Astrocyte (in vitro differentiated cells and primary cell): ENCODE data around the gene XKR8. TPM values are rescaled to one million over a fixed set of nuclear protein-coding genes. Genes with fewer than 3 reads are reported as not detected.

Experiments
- DNase-seq: peaks from one replicate; pipeline ENCODE4 v3.0.0-alpha.2; 2010; ENCODE audit warnings: low read depth
- FAIRE-seq: peaks from 2 replicates; lab custom pipeline; 2011; peaks lifted over from hg19 to GRCh38; lab: Jason Lieb, UNC
- H2AFZ ChIP-seq: 2 replicates; pipeline ENCODE4 v1.6.0; 2012; ENCODE audit warnings: low read depth, low read length, inconsistent platforms
- H3K27ac ChIP-seq: 2 replicates; pipeline ENCODE4 v1.5.1; 2011; ENCODE audit warnings: low read depth, low read length, inconsistent platforms
- H3K27me3 ChIP-seq: 2 replicates; pipeline ENCODE4 v1.6.0; 2011; ENCODE audit warnings: low read length, inconsistent platforms; ENCODE audit not compliant: insufficient read depth
- H3K36me3 ChIP-seq: 2 replicates; pipeline ENCODE4 v1.5.1; 2011; ENCODE audit warnings: low read length, inconsistent platforms; ENCODE audit not compliant: insufficient read depth
- H3K4me1 ChIP-seq: 2 replicates; pipeline ENCODE4 v1.5.1; 2011; ENCODE audit warnings: low read length, inconsistent platforms; ENCODE audit not compliant: insufficient read depth
- H3K4me2 ChIP-seq: 2 replicates; pipeline ENCODE4 v1.6.0; 2012; ENCODE audit warnings: low read length, inconsistent platforms
- H3K4me3 ChIP-seq: 2 replicates; pipeline ENCODE4 v1.5.1; 2011; ENCODE audit warnings: low read depth, mild to moderate bottlenecking, low read length, inconsistent platforms; ENCODE audit not compliant: insufficient read depth
- H3K79me2 ChIP-seq: 2 replicates; pipeline ENCODE4 v1.6.0; 2012; ENCODE audit warnings: mild to moderate bottlenecking, low read length, inconsistent platforms; ENCODE audit not compliant: insufficient read depth
- H3K9ac ChIP-seq: 2 replicates; pipeline ENCODE4 v1.6.0; 2012; ENCODE audit warnings: mild to moderate bottlenecking, low read length, inconsistent platforms
- H3K9me3 ChIP-seq: 2 replicates; pipeline ENCODE4 v1.5.1; 2012; ENCODE audit warnings: low read depth, mild to moderate bottlenecking, low read length, inconsistent platforms; ENCODE audit not compliant: insufficient read depth
- H4K20me1 ChIP-seq: 2 replicates; pipeline ENCODE4 v1.6.0; 2012; ENCODE audit warnings: low read length, inconsistent platforms; ENCODE audit not compliant: insufficient read depth
- H3K27ac Mint-ChIP-seq: one replicate; pipeline ENCODE4 v1.8.0; 2021; ENCODE audit warnings: mild to moderate bottlenecking, mixed read lengths; ENCODE audit not compliant: unreplicated experiment
- H3K27me3 Mint-ChIP-seq: one replicate; pipeline ENCODE4 v1.8.0; 2021; ENCODE audit warnings: low read depth, mixed read lengths; ENCODE audit not compliant: unreplicated experiment
- H3K36me3 Mint-ChIP-seq: one replicate; pipeline ENCODE4 v1.8.0; 2021; ENCODE audit warnings: low read depth, mixed read lengths; ENCODE audit not compliant: unreplicated experiment
- H3K4me1 Mint-ChIP-seq: one replicate; pipeline ENCODE4 v1.8.0; 2021; ENCODE audit warnings: low read depth, mixed read lengths; ENCODE audit not compliant: unreplicated experiment
- H3K4me3 Mint-ChIP-seq: one replicate; pipeline ENCODE4 v1.8.0; 2021; ENCODE audit warnings: mild to moderate bottlenecking, moderate library complexity, mixed read lengths; ENCODE audit not compliant: unreplicated experiment
- H3K9me3 Mint-ChIP-seq: one replicate; pipeline ENCODE4 v1.8.0; 2021; ENCODE audit warnings: mild to moderate bottlenecking, mixed read lengths; ENCODE audit not compliant: unreplicated experiment
- CTCF ChIP-seq: IDR thresholded peaks from 2 replicates; pipeline ENCODE4 v1.5.1; 2011; ENCODE audit warnings: low read depth, mild to moderate bottlenecking, inconsistent platforms, low read length, moderate library complexity; ENCODE audit not compliant: insufficient read depth
- EZH2 ChIP-seq: IDR thresholded peaks from 2 replicates; pipeline ENCODE4 v1.6.1; 2012; ENCODE audit warnings: mild to moderate bottlenecking, low read length, inconsistent platforms; ENCODE audit not compliant: insufficient read depth
- total RNA-seq: library from RNA; stranded (reverse); gene quantifications from 2 replicates; pipeline ENCODE4 v1.2.1, GENCODE V29; 2021

Gene XKR8
- total RNA-seq, 1 donor from 2014 or later: 11.3 TPM

- Mint-ChIP-seq H3K4me3 (peak overlapping the region; percentile 40), H3K4me1 (peaks cover 50% of the 10 kb centered on the region), H3K36me3 (peaks cover 19% of the 10 kb centered on the region), H3K27me3 (no peaks in the 10 kb centered on the region), H3K9me3 (no peaks in the 10 kb centered on the region), H3K27ac (peak overlapping the region; percentile 84)
- Histone ChIP-seq H3K9ac (no peak overlapping the region), H3K4me2 (no peak overlapping the region), H3K79me2 (no peaks in the 10 kb centered on the region), H3K27me3 (no peaks in the 10 kb centered on the region), H3K4me3 (no peak overlapping the region), H3K36me3 (no peaks in the 10 kb centered on the region), H3K27ac (no peak overlapping the region), H4K20me1 (no peaks in the 10 kb centered on the region), H3K9me3 (no peaks in the 10 kb centered on the region), H3K4me1 (peaks cover 29% of the 10 kb centered on the region), H2AFZ (no peak overlapping the region)
- no peak for TF ChIP-seq EZH2
- no peak for TF ChIP-seq CTCF
- DNase-seq: no peak
- FAIRE-seq: no peak
Measured at GRCh38 chr1:27967106-27967883, 7.5 kb downstream of the XKR8 start.

- no peaks in the 10 kb centered on the region for H3K36me3 ChIP-seq
- H3K9me3 ChIP-seq: no peaks in the 10 kb centered on the region
- Mint-ChIP-seq H3K4me1 (peaks cover 52% of the 10 kb centered on the region), H3K4me3 (peak overlapping the region; percentile 40), H3K27ac (peak overlapping the region; percentile 84), H3K36me3 (peaks cover 15% of the 10 kb centered on the region), H3K9me3 (no peaks in the 10 kb centered on the region), H3K27me3 (no peaks in the 10 kb centered on the region)
- peaks cover 29% of the 10 kb centered on the region for H3K4me1 ChIP-seq
- FAIRE-seq: no peak
- no peak overlapping the region for H3K9ac ChIP-seq
- H2AFZ ChIP-seq: no peak overlapping the region
- no peak for DNase-seq
- H3K79me2 ChIP-seq: no peaks in the 10 kb centered on the region
- no peak overlapping the region for H3K4me3 ChIP-seq
- H3K4me2 ChIP-seq: no peak overlapping the region
- TF ChIP-seq CTCF: no peak
- TF ChIP-seq EZH2: no peak
- no peaks in the 10 kb centered on the region for H3K27me3 ChIP-seq
- no peaks in the 10 kb centered on the region for H4K20me1 ChIP-seq
- peak overlapping the region; percentile 25 for H3K27ac ChIP-seq
Measured at GRCh38 chr1:27967884-27968466, 8.2 kb downstream of the XKR8 start.

GRCh38 chr1:27968692-27969091 lies 8.9 kb downstream of the XKR8 start:
- H3K27me3 ChIP-seq: no peaks in the 10 kb centered on the region
- Mint-ChIP-seq H3K36me3 (peaks cover 15% of the 10 kb centered on the region), H3K4me3 (no peak overlapping the region), H3K27me3 (no peaks in the 10 kb centered on the region), H3K27ac (peak overlapping the region; percentile 84), H3K9me3 (no peaks in the 10 kb centered on the region), H3K4me1 (peaks cover 52% of the 10 kb centered on the region)
- H3K4me2 ChIP-seq: peak overlapping the region; percentile 34
- H2AFZ ChIP-seq: no peak overlapping the region
- FAIRE-seq (peak; percentile 55), DNase-seq (peak; percentile 94)
- no peak for TF ChIP-seq CTCF
- H4K20me1 ChIP-seq: no peaks in the 10 kb centered on the region
- H3K36me3 ChIP-seq: no peaks in the 10 kb centered on the region
- H3K27ac ChIP-seq: peak overlapping the region; percentile 25
- H3K79me2 ChIP-seq: no peaks in the 10 kb centered on the region
- H3K9me3 ChIP-seq: no peaks in the 10 kb centered on the region
- peaks cover 29% of the 10 kb centered on the region for H3K4me1 ChIP-seq
- no peak overlapping the region for H3K4me3 ChIP-seq
- no peak overlapping the region for H3K9ac ChIP-seq
